Endothelial cell (in vitro differentiated cells): Measurements from ENCODE around the gene SLC40A1. TPM values are rescaled to one million over a fixed set of nuclear protein-coding genes. Genes with fewer than 3 reads are reported as not detected.

Experiments used
- DNase-seq: peaks from one replicate; pipeline ENCODE4 v3.0.0; 2021; ENCODE audit warnings: low spot score
- H3K27ac Mint-ChIP-seq: one replicate; pipeline ENCODE4 v1.8.0; 2021; ENCODE audit warnings: mixed read lengths, inconsistent platforms; ENCODE audit not compliant: unreplicated experiment
- H3K27me3 Mint-ChIP-seq: one replicate; pipeline ENCODE4 v1.8.0; 2021; ENCODE audit warnings: mild to moderate bottlenecking, moderate library complexity, mixed read lengths, inconsistent platforms; ENCODE audit not compliant: unreplicated experiment
- H3K36me3 Mint-ChIP-seq: one replicate; pipeline ENCODE4 v1.8.0; 2021; ENCODE audit warnings: mild to moderate bottlenecking, low read depth, mixed read lengths, inconsistent platforms; ENCODE audit not compliant: unreplicated experiment
- H3K4me1 Mint-ChIP-seq: one replicate; pipeline ENCODE4 v1.8.0; 2021; ENCODE audit warnings: mild to moderate bottlenecking, mixed read lengths, inconsistent platforms; ENCODE audit not compliant: unreplicated experiment
- H3K4me3 Mint-ChIP-seq: one replicate; pipeline ENCODE4 v1.8.0; 2021; ENCODE audit warnings: mild to moderate bottlenecking, mixed read lengths, inconsistent platforms; ENCODE audit not compliant: unreplicated experiment
- H3K9me3 Mint-ChIP-seq: one replicate; pipeline ENCODE4 v1.8.0; 2021; ENCODE audit warnings: mixed read lengths, inconsistent platforms; ENCODE audit not compliant: unreplicated experiment
- CTCF ChIP-seq: fragments of 200-600 bp; sonication (generic); IDR thresholded peaks from one replicate; pipeline ENCODE4 v1.5.0; 2021; ENCODE audit warnings: antibody characterized with exemption; ENCODE audit not compliant: unreplicated experiment
- total RNA-seq: library from RNA; stranded (reverse); fragmentation: NEBNext Ultra II Directional; extraction: Animal tissue kit (Norgen Biotek cat#: 25700); gene quantifications from one replicate; pipeline ENCODE4 v1.2.1, GENCODE V29; 2021; ENCODE audit not compliant: unreplicated experiment

The SLC40A1 gene
- total RNA-seq, 1 donor from 2014 or later = 90.9 TPM

GRCh38 chr2:189514104-189514503, 66.5 kb downstream of the SLC40A1 start:
- H3K36me3 Mint-ChIP-seq = no peaks in the 10 kb centered on the region

DNA sequence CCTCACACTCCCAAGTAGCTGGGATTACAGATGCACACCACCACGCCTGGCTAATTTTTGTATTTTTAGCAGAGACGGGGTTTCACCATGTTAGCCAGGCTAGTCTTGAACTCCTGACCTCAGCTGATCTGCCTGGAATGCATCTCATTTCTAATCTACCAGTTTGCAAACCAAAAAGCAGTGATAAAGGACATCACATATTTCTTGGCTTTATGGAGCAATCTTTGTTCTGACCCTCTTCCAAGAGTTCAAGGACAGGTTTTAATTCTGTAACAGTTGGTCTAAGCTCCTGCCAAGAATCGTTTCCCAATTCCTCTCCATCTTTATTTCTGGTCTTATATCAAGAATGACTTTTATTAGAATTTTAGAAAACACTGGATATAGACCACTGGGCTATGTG, 67.7 kb downstream of the SLC40A1 start:
- no peak for DNase-seq
- Mint-ChIP-seq H3K4me1 (peaks cover 17% of the 10 kb centered on the region), H3K9me3 (no peaks in the 10 kb centered on the region), H3K27ac (no peak overlapping the region), H3K4me3 (no peak overlapping the region), H3K36me3 (peaks cover 4% of the 10 kb centered on the region), H3K27me3 (peaks cover 5% of the 10 kb centered on the region)
- no peak for TF ChIP-seq CTCF

More at GRCh38 chr2:189514104-189514503, 66.5 kb downstream of the SLC40A1 start:
- H3K4me3 Mint-ChIP-seq = no peak overlapping the region
- peaks cover 17% of the 10 kb centered on the region for H3K4me1 Mint-ChIP-seq
- TF ChIP-seq CTCF = no peak
- H3K27me3 Mint-ChIP-seq = peaks cover 5% of the 10 kb centered on the region
- no peaks in the 10 kb centered on the region for H3K9me3 Mint-ChIP-seq
- DNase-seq = no peak
- H3K27ac Mint-ChIP-seq = peak overlapping the region; percentile 20

- no peak for TF ChIP-seq CTCF
- H3K4me3 Mint-ChIP-seq = no peak overlapping the region
- H3K27ac Mint-ChIP-seq = no peak overlapping the region
- no peaks in the 10 kb centered on the region for H3K9me3 Mint-ChIP-seq
- H3K4me1 Mint-ChIP-seq = peaks cover 17% of the 10 kb centered on the region
- no peak for DNase-seq
- H3K36me3 Mint-ChIP-seq = peaks cover 4% of the 10 kb centered on the region
- peaks cover 5% of the 10 kb centered on the region for H3K27me3 Mint-ChIP-seq
Measured at GRCh38 chr2:189511960-189512319, 68.6 kb downstream of the SLC40A1 start.

GRCh38 chr2:189511210-189511959, 69.2 kb downstream of the SLC40A1 start:
- H3K27me3 Mint-ChIP-seq = peaks cover 5% of the 10 kb centered on the region
- DNase-seq = no peak

More at GRCh38 chr2:189511210-189511959, 69.2 kb downstream of the SLC40A1 start:
- H3K9me3 Mint-ChIP-seq = no peaks in the 10 kb centered on the region
- no peak overlapping the region for H3K4me3 Mint-ChIP-seq
- no peak for TF ChIP-seq CTCF
- peaks cover 4% of the 10 kb centered on the region for H3K36me3 Mint-ChIP-seq
- H3K27ac Mint-ChIP-seq = no peak overlapping the region
- peaks cover 17% of the 10 kb centered on the region for H3K4me1 Mint-ChIP-seq

Other genes starting within 250 kb of the SLC40A1 start
- 33.0 TPM for gene WDR75, start 139.3 kb downstream of the SLC40A1 start, total RNA-seq
- 35.7 TPM for gene ASNSD1, start 80.7 kb upstream of the SLC40A1 start, total RNA-seq
- 8.5 TPM for gene ANKAR, start 93.9 kb upstream of the SLC40A1 start, total RNA-seq
- 4.2 TPM for gene OSGEPL1, start 182.0 kb upstream of the SLC40A1 start, total RNA-seq
- gene ORMDL1, start 203.6 kb upstream of the SLC40A1 start, total RNA-seq = 60.7 TPM
- gene PMS1, start 203.7 kb upstream of the SLC40A1 start, total RNA-seq = 36.0 TPM